KOPT-K1 (cell line): ENCODE measurements around the gene HDAC7.

Source experiments
- H3K27ac ChIP-seq: fragments of 200-600 bp; sonication (generic); 2 replicates; pipeline ENCODE4 v1.5.1; 2016; ENCODE audit warnings: antibody characterized with exemption, mild to moderate bottlenecking, low read depth, low read length; ENCODE audit not compliant: poor library complexity, severe bottlenecking
- H3K36me3 ChIP-seq: fragments of 200-600 bp; sonication (generic); 2 replicates; pipeline ENCODE4 v1.5.1; 2017; ENCODE audit warnings: antibody characterized with exemption, mild to moderate bottlenecking, low read length, moderate library complexity; ENCODE audit not compliant: insufficient read depth
- H3K9me3 ChIP-seq: fragments of 200-600 bp; sonication (generic); 2 replicates; pipeline ENCODE4 v1.5.1; 2017; ENCODE audit warnings: antibody characterized with exemption, low read length, mild to moderate bottlenecking; ENCODE audit not compliant: insufficient read depth, poor library complexity, severe bottlenecking

HDAC7 gene

DNA sequence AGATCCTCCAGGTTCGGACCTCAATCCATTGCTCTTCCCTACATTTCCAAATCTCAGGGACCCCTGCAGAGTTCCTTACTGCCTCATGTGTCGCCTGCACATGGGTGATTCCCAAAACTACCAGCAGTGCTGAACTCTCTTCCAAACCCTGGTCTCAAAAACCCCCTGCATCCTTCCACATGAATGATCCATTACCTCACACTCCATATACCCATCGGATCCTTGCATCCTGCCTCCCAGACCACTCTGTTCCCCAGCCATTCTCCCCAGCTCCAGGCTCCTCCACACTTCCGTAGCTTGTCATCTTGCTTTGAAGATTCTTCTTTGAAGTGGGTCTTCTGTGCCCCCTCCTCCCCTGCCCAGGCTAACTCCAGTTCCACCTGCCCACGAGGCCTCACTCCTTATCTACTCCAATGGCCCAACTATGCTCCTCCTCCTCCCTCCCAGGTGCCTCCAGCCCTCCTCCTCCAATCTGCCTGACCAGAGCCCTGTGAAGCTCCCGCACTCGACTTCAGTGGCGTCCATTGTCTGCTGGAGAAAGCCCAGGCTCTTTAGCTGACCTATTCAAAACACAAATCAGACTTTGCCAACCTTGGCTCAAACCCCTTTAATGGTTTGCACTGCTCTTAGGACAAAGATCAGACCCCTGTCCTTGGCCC lies 74.8 kb downstream of the HDAC7 start:
- Histone ChIP-seq H3K36me3 (no peaks in the 10 kb centered on the region), H3K9me3 (no peaks in the 10 kb centered on the region), H3K27ac (no peak overlapping the region)

DNA sequence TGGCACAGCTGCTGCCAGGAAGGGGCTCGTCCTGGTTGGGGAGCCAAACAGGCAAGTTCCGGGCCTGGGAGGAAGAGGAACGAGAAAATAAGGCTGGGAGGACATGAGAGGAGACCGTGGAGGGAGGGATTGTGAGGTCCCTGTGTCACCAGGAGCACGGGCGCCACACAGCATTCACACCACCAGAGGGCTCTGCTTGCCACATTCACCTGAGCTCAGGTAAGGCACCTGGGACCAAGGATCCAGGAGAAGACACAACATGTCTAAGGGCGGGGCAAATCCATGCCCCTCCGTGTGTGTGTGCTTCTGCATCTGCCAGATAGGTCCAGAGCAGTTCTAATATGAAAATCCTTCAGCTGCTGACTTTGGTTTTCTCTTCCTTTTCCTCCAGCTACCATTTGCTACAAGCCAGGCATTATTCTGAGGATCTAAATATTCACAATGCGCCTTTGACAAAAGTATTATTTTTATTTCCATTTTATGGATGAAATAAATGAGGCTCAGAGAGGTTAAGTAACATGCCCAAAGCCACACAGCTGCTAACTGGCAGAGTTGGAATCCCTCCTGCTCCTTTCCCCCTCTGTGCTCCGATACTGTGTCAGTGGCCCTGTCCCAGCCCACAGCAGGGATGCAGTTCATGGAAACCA lies 75.6 kb downstream of the HDAC7 start:
- no peaks in the 10 kb centered on the region for H3K36me3 ChIP-seq
- no peak overlapping the region for H3K27ac ChIP-seq
- H3K9me3 ChIP-seq, result no peaks in the 10 kb centered on the region

DNA sequence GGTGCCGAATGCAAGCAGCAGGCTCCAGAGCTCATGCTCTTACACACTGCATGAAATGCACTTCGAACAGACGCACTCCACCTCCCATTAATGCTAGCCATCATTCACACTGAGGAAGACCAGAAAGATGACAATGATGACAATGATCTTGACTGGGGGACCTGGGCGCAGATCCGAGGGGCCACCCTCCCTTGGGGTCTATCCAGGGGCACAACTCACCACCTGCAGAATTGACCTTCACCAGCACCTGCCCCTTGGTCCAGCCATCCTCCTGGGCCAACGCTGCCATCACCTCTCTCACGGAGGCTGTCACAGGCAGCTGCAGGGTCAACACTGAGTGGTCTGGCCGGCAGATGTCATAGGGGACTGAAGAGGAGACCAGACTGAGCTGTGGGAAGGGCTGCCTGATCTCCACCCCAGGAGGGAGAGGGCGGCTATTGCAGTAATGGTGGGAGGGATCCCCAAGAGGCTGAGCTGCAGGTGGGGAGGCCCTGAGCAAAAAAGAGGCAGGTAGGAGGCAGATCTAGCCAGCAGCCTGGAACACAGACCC lies 76.3 kb downstream of the HDAC7 start:
- no peak overlapping the region for H3K27ac ChIP-seq
- no peaks in the 10 kb centered on the region for H3K36me3 ChIP-seq
- H3K9me3 ChIP-seq, result no peaks in the 10 kb centered on the region

DNA sequence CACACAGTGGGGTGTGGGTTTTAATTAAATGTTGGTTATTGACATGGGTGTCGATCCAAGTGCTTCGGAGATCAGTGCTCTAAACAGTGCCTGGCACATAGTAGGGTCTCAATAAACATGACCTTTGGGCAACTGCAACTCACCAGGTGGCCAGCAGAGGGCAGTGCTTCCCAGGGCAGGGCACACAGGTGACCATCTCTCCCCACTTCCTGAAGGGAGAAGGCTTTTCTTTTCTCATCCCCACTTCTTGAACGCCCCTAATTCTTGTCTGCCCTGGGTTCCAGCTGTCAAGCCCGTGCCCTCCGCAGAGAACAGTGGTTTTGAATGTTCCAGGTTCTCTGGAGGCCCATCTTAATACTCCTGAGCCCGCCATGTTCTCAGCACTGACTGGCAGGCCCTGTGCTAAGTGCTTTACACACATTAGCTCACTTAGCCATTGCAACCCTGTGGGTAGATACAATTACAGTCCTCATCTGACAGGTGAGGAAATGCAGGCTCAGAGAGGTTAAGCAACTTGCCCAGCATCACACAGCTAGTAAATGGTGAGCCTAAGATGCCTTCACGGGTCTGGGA lies 77.4 kb downstream of the HDAC7 start:
- Histone ChIP-seq H3K9me3 (no peaks in the 10 kb centered on the region), H3K27ac (no peak overlapping the region), H3K36me3 (no peaks in the 10 kb centered on the region)

DNA sequence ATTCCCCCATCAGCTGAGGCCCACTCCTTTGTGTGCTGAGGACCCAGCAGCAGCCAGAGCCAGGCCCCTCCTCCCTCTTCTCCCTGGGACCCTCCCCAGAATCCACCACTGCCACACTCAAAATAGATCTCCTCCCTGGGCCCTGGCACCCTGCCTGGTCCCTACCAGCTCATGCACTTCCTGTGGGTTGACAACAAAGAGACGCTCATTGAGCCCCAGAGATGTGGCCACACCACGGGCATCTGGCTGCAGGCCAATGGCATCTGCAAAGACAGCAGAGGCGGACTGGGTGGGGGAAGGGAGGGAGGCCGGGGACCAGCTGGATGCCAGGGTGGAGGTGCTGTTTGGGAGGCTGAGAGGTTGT lies 78.4 kb downstream of the HDAC7 start:
- Histone ChIP-seq H3K36me3 (no peaks in the 10 kb centered on the region), H3K27ac (no peak overlapping the region), H3K9me3 (no peaks in the 10 kb centered on the region)

DNA sequence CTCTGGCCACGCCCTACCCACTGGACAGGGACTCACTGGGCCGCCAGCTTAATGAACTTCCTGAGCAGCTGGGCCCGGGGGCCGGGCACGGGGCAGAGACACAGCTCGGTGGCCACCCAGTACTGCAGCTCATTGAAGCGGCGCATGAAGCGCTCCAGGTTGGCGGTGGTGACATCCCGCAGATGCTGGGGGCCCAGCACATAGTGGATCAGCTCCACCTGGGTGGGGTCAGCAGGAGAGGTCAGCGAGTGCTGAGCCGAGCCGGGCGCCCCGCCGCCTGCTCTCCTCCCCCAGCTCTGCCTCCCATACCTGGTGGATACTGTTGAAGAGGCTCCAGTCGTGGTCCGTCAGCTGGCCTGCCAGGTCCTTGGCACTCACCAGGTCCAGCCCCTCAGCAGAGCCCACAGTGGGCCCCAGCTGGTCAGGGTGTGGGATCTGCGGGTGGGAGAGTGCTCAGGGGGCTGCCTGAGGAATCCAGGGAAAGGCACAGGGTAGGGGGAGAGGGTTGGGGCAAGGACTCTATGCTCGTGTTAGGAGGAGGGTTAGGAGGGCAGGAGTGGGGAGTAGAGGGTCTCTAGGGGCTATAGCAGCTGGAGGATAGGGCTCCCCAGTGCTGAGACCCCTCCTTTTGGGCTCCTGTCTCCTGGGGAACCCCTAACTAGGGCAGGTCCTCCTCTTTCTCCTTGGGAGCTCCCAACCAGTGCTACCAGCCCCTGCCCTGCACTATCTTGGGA lies 78.9 kb downstream of the HDAC7 start:
- Histone ChIP-seq H3K27ac (no peak overlapping the region), H3K9me3 (no peaks in the 10 kb centered on the region), H3K36me3 (no peaks in the 10 kb centered on the region)

DNA sequence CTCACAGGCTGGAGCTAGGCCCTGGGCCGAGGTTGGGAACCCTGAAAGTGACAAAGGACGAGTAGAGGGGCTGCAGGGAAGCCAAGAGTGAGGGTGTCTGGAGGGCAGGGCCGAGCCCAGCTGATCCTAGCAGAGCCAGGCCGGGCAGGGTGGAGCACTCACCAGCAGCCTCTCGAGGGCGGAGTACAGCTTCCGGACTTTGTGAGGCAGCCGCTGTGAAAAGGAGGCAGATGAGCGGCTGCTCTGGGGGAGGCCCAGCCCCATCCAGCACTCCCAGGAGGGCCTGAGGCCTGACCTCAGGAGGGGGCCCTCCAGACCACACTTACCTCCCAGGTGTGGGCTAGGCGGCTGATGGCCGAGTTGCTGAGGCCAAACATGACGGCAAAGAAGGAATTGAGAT lies 79.7 kb downstream of the HDAC7 start:
- no peak overlapping the region for H3K27ac ChIP-seq
- H3K9me3 ChIP-seq, result no peaks in the 10 kb centered on the region
- H3K36me3 ChIP-seq, result no peaks in the 10 kb centered on the region

DNA sequence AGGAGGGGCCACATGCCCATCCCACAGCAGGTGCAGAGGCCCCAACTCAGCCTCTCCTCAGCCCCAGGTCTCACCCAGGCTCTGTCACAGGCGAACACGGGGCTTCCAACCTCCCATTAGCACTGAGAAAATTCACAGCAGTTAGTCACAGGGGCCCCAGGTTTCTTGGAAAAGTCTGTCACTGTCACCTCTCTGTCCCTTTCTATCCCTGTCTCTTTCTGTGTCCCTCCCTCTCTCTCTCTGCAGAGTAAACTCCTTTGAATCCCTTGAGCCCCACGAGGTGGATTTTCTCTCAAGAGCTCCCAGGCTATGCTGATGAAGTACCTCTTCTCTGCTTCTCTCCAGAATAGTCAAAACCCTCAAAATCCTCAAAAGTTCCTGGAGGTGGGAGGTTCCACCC lies 80.4 kb downstream of the HDAC7 start:
- Histone ChIP-seq H3K36me3 (no peaks in the 10 kb centered on the region), H3K9me3 (no peaks in the 10 kb centered on the region), H3K27ac (no peak overlapping the region)

DNA sequence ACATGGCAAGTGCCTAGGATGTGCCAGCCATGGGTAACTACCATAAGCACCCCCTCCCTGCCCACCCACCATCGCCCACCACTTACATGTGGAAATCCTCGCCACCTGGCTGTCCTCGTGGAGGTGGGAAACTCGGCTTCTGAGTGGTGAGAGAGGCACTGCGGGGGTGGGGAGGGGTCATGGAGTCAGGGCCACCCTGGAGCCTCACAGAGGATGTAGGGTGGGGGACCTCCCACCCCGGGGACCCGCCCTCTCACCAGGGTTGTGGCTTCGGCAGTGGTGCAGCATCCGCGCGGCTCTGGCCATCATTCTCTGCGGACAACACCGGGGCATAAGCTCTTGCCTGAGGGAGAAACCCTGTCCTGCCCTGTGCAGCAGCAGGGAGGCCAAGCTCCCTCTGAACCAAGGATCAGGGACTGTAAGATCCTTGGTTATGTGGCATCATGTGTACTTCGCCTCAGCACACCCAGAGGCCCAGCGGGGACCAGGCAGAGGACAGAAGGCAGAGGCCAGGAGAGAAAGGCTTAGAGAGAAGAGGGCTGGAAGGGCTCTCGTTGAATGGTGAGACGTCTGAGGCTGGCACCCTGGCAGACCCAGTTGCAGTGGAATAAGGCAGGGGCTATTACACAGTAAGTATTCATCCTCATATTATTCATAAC lies 81.6 kb downstream of the HDAC7 start:
- Histone ChIP-seq H3K27ac (no peak overlapping the region), H3K36me3 (no peaks in the 10 kb centered on the region), H3K9me3 (no peaks in the 10 kb centered on the region)

DNA sequence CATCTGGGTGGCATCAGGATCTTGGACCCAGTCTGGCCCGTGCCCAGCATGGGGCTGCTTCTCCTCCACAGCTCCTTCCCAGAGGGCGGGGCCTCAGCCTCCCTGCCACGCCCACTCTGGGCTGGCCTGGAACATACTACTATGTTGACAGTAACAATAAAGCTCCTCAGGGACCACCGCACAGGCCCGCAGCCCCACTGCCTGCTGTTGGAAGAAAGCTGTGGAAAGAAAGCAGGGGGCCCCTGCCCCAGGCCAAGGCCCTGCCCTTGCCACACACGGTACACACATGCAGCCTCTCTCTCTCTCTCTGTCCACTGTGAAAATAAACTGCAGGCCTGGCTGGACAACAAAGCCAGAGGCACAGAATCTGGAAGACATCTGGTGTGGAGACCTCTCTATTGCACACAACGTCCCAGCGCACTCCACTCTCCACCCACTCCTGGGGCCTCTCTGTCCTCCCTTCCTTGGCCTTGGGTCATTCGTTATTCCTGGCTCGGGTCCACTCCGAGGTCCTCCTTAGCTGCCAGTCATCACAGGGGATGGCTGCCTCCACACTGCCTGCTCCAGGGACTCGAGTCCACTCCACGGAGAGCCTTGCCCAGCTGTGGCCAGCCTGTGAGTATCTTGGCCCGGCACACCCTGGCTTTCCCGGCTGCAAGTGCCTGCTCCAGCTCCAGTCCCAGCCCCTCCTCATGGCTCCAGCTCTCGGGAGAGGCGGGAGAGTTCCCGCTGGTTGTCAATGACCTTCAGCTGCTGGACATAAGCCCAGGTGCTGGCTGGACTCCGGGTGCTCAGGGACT lies 82.6 kb downstream of the HDAC7 start:
- no peak overlapping the region for H3K27ac ChIP-seq
- H3K9me3 ChIP-seq, result no peaks in the 10 kb centered on the region
- H3K36me3 ChIP-seq, result no peaks in the 10 kb centered on the region

DNA sequence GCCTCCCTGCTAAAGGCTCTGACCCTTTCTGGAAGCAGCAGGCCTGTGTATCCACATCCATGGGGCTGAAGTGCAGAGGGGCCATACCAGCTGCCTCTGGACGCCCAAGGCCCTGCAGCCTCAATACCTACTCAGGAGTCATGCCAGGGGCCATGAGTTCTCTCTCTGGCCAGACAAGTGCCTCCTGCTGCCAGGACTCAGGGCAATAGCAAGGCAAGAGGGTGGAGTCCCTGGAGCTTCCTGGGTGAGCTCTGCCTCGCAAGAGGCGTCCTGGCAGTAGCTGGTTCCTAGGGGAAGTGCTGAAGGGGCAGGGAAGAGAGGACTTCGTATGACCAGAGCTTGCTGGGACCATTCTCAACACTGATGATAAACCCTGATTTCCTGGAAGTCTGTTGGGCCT lies 83.5 kb downstream of the HDAC7 start:
- Histone ChIP-seq H3K27ac (no peak overlapping the region), H3K36me3 (no peaks in the 10 kb centered on the region), H3K9me3 (no peaks in the 10 kb centered on the region)

DNA sequence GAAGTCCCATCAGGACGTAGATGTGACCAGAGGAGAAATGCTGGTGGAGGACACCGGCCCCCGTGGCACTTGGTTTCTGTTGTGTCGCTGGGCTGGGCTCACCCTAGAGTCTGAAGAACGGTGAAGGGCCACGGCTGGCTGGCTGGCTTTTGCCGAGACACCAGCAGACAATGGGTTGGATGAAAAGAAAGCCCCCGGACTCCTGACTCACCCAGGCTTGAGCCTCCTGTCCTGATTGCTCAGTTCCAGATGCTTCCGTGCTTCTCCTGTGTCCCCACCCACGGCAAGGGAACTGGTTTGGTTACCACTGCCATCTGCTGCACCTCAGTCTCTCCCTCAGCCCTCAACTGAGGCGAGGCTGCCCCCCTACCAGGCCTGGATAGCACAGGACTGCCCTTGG lies 84.1 kb downstream of the HDAC7 start:
- no peaks in the 10 kb centered on the region for H3K9me3 ChIP-seq
- H3K27ac ChIP-seq, result no peak overlapping the region
- H3K36me3 ChIP-seq, result no peaks in the 10 kb centered on the region

DNA sequence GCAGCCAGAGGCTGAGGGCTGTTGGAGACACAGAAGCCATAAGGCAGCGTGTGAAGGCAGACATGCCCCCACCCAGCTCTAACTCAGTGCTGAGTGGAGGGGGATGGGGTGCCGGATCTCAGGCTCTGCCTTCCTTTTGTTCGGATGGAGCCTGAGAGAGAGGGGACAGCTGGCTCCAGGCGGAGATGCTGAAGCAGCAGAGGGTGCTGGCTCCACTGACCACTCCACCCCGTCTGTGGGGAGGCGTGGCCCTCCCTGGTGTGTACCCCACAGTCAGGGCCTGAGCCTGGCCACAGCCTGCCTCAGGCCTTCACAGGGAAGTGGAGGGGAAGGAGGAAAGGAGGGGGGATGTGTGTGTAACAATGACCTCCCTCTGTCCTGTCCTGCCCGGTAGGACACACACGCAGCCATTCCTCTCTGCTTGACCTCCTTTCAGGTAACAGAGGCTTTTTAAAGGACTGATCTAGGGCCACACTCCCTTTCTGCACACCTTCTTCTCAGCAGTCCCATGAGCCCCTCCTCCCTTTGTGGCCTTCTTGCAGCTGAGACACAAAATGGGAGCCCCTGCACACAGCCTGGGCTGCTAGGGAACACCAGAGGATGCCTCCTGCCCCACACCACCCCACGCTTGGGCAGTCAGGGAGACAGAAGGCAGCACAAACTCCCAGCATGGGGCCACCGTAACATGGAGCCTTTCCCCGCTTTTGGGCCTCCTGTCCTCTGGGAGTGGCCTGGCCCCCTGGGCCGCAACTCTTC lies 84.8 kb downstream of the HDAC7 start:
- Histone ChIP-seq H3K27ac (no peak overlapping the region), H3K36me3 (no peaks in the 10 kb centered on the region), H3K9me3 (no peaks in the 10 kb centered on the region)

DNA sequence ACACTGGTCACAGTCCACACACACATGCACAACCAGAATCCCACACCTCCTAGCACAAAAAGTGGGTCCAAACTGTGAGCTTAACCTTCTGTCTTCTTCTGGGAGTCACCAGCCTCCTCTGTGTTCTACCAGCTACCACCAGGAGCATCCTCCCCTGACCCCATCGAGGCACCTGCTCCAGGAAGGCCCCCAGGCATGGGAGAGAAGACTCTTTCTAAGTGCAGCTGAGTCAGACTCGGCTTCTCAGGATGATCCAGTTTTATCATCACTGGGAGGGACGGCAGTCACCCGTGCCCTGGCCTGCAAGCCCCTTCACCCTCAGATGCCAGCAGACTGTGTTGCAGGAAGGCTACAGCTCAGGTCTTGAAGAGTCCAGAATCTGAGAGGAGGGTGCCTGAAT lies 86.6 kb downstream of the HDAC7 start:
- Histone ChIP-seq H3K9me3 (no peaks in the 10 kb centered on the region), H3K36me3 (no peaks in the 10 kb centered on the region), H3K27ac (no peak overlapping the region)
